ENCODE data around the gene S100A2. TPM values are rescaled to one million over a fixed set of nuclear protein-coding genes. Genes with fewer than 3 reads are reported as not detected.

Gene S100A2
- total and polyA plus RNA-seq, 2 donors (not counting 1 experiment from before 2014, with no cell fraction given), result 0.19 TPM; not detected in 1

DNA sequence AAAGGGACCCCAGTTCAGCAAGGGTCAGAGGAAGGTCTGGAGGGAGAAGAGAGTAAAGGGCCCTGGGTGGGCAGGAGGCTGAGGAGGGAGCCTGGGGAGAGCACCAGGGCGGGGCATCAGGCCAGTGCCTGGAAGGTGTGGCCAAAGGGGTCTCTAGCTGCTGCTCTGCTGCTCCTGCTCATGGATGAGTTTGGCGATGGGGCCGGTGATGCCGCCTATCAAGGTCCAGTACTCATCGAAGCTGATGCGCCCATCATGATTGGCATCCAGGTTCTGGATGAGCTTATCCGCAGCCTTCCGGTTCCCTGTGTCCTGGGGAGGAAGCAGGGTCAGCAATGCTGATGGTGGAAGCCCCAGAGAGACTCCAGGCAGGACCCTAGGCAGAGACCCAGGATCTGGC lies 41.7 kb upstream of the S100A2 start:
- DNase-seq (no peak), ATAC-seq (ENCODE audit: low read depth) (no peak)
- Histone ChIP-seq H3K79me2 (ENCODE audit: control insufficient read depth, insufficient read depth, low read length) (no peaks in the 10 kb centered on the region), H3K9ac (ENCODE audit: low read length) (no peak overlapping the region), H3K4me2 (replicated peaks; ENCODE audit: low read depth, low read length, poor library complexity, severe bottlenecking) (no peak overlapping the region), H3K36me3 (replicated peaks in 1 of 2; ENCODE audit: control extremely low read depth in 1 of 2, control insufficient read depth in 1 of 2, extremely low read depth in 1 of 2, insufficient read depth in 2 of 2, low read length in 1 of 2) (no peaks in the 10 kb centered on the region), H3K4me3 (ENCODE audit: control extremely low read depth in 1 of 5, extremely low read depth in 1 of 5, insufficient read depth in 1 of 5, low read depth in 2 of 5, low read length in 4 of 5) (no peak overlapping the region), H3K9me3 (ENCODE audit: control extremely low read depth in 1 of 3, control insufficient read depth in 2 of 3, insufficient read depth in 1 of 3, low read length in 2 of 3) (no peaks in the 10 kb centered on the region), H3K4me1 (ENCODE audit: control insufficient read depth in 2 of 2, insufficient read depth in 2 of 2, low read length in 2 of 2) (peaks cover 0 to 4% of the 10 kb centered on the region in 2 donors), H3K27me3 (replicated peaks in 1 of 4; ENCODE audit: control extremely low read depth in 1 of 4, control insufficient read depth in 3 of 4, insufficient read depth in 4 of 4, low read length in 3 of 4) (no peaks in the 10 kb centered on the region), H2AFZ (ENCODE audit: insufficient read depth, low read depth, low read length, poor library complexity, severe bottlenecking) (no peak overlapping the region), H3K27ac (ENCODE audit: low read length in 2 of 2) (no peak overlapping the region), H4K20me1 (ENCODE audit: control insufficient read depth, insufficient read depth, low read length, poor library complexity, severe bottlenecking) (no peaks in the 10 kb centered on the region)
- peaks cover 4% of the 10 kb centered on the region for H3K4me1 Mint-ChIP-seq
- intact Hi-C loops (cut with micrococcal nuclease), result no loop called here
- H3K4me3 Mint-ChIP-seq, result no peak overlapping the region
- no peak overlapping the region for H3K27ac Mint-ChIP-seq
- no peaks in the 10 kb centered on the region for H3K27me3 Mint-ChIP-seq
- TF ChIP-seq EZH2 (IDR thresholded peaks at IDR 0.05; ENCODE audit: borderline replicate concordance, insufficient read depth, low read depth, low read length, poor library complexity, severe bottlenecking), result no peak
- TF ChIP-seq, protein P1, sequence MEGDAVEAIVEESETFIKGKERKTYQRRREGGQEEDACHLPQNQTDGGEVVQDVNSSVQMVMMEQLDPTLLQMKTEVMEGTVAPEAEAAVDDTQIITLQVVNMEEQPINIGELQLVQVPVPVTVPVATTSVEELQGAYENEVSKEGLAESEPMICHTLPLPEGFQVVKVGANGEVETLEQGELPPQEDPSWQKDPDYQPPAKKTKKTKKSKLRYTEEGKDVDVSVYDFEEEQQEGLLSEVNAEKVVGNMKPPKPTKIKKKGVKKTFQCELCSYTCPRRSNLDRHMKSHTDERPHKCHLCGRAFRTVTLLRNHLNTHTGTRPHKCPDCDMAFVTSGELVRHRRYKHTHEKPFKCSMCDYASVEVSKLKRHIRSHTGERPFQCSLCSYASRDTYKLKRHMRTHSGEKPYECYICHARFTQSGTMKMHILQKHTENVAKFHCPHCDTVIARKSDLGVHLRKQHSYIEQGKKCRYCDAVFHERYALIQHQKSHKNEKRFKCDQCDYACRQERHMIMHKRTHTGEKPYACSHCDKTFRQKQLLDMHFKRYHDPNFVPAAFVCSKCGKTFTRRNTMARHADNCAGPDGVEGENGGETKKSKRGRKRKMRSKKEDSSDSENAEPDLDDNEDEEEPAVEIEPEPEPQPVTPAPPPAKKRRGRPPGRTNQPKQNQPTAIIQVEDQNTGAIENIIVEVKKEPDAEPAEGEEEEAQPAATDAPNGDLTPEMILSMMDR (IDR thresholded peaks at IDR 0.05), result no peak
- ChIA-PET POLR2A (interaction anchor here (1.0 kb wide), 1 partner anchor 120 kb away, joined by 3 read pairs; the partner anchor contains the start of gene INTS3), CTCF (interaction anchor here (1.4 kb wide), 1 partner anchor 164 kb away, joined by 4 read pairs; no protein-coding TSS in a partner anchor)
- over 99% methylated on average over 7 of the region's 8 CpGs for WGBS (ENCODE audit: insufficient coverage)
- H3K9me3 Mint-ChIP-seq (ENCODE audit: insufficient read depth), result no peaks in the 10 kb centered on the region

DNA sequence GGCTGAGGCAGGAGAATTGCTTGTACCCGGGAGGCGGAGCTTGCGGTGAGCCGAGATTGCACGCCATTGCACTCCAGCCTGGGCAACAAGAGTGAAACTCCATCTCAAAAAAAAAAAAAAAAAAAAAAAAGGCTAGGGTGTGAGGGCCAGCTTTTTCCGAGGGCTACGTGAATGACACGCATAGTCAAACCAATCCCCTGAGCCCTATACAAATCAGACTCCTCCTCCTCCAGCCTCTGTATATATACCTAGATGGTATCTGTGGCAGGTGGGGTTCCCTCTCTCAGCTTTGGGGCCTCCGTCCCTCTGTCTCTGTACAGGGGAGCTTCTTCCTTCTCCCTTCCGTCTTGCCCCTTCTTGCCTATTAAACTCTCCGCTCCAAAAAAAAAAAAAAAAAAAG lies 40.5 kb upstream of the S100A2 start:
- no peak overlapping the region for H3K4me3 Mint-ChIP-seq
- TF ChIP-seq, protein P1 (IDR thresholded peaks at IDR 0.05), result no peak
- TF ChIP-seq EZH2 (IDR thresholded peaks at IDR 0.05; ENCODE audit: borderline replicate concordance, insufficient read depth, low read depth, low read length, poor library complexity, severe bottlenecking), result no peak

More for the DNA sequence above, 40.5 kb upstream of the S100A2 start:
- Histone ChIP-seq H3K4me1 (ENCODE audit: control insufficient read depth in 2 of 2, insufficient read depth in 2 of 2, low read length in 2 of 2) (peaks cover 0 to 4% of the 10 kb centered on the region in 2 donors), H3K79me2 (ENCODE audit: control insufficient read depth, insufficient read depth, low read length) (no peaks in the 10 kb centered on the region), H2AFZ (ENCODE audit: insufficient read depth, low read depth, low read length, poor library complexity, severe bottlenecking) (no peak overlapping the region), H3K4me3 (ENCODE audit: control extremely low read depth in 1 of 5, extremely low read depth in 1 of 5, insufficient read depth in 1 of 5, low read depth in 2 of 5, low read length in 4 of 5) (no peak overlapping the region), H3K9me3 (ENCODE audit: control extremely low read depth in 1 of 3, control insufficient read depth in 2 of 3, insufficient read depth in 1 of 3, low read length in 2 of 3) (no peaks in the 10 kb centered on the region), H3K4me2 (replicated peaks; ENCODE audit: low read depth, low read length, poor library complexity, severe bottlenecking) (no peak overlapping the region), H3K27me3 (replicated peaks in 1 of 4; ENCODE audit: control extremely low read depth in 1 of 4, control insufficient read depth in 3 of 4, insufficient read depth in 4 of 4, low read length in 3 of 4) (no peaks in the 10 kb centered on the region), H3K36me3 (replicated peaks in 1 of 2; ENCODE audit: control extremely low read depth in 1 of 2, control insufficient read depth in 1 of 2, extremely low read depth in 1 of 2, insufficient read depth in 2 of 2, low read length in 1 of 2) (no peaks in the 10 kb centered on the region), H4K20me1 (ENCODE audit: control insufficient read depth, insufficient read depth, low read length, poor library complexity, severe bottlenecking) (no peaks in the 10 kb centered on the region), H3K27ac (ENCODE audit: low read length in 2 of 2) (no peak overlapping the region), H3K9ac (ENCODE audit: low read length) (no peak overlapping the region)
- Mint-ChIP-seq H3K27ac (no peak overlapping the region), H3K4me1 (peaks cover 7% of the 10 kb centered on the region), H3K9me3 (ENCODE audit: insufficient read depth) (no peaks in the 10 kb centered on the region), H3K27me3 (no peaks in the 10 kb centered on the region)
- ChIA-PET CTCF (interaction anchor here (1.4 kb wide), 1 partner anchor 165 kb away, joined by 4 read pairs; no protein-coding TSS in a partner anchor), POLR2A (interaction anchor here (0.7 kb wide), 1 partner anchor 665 kb away, joined by 3 read pairs; no protein-coding TSS in a partner anchor)
- no peak for ATAC-seq (ENCODE audit: low read depth)
- intact Hi-C loops (cut with micrococcal nuclease), result no loop called here
- DNase-seq, result no peak
- no CpG with 5 or more reads among the region's 11 CpGs for WGBS (ENCODE audit: insufficient coverage)
